DMS153 treated with DMSO at 0.1 percent for 48 hours (cell line): Measurements from ENCODE around the gene THAP2.
A peak's percentile ranks its signal among the peaks of the same experiment; 100 is the strongest.

Source experiments
- DNase-seq: peaks from one replicate; lab custom pipeline; 2025; ENCODE audit not compliant: unreplicated experiment; lab: John Stamatoyannopoulos, UW

The THAP2 gene

DNA sequence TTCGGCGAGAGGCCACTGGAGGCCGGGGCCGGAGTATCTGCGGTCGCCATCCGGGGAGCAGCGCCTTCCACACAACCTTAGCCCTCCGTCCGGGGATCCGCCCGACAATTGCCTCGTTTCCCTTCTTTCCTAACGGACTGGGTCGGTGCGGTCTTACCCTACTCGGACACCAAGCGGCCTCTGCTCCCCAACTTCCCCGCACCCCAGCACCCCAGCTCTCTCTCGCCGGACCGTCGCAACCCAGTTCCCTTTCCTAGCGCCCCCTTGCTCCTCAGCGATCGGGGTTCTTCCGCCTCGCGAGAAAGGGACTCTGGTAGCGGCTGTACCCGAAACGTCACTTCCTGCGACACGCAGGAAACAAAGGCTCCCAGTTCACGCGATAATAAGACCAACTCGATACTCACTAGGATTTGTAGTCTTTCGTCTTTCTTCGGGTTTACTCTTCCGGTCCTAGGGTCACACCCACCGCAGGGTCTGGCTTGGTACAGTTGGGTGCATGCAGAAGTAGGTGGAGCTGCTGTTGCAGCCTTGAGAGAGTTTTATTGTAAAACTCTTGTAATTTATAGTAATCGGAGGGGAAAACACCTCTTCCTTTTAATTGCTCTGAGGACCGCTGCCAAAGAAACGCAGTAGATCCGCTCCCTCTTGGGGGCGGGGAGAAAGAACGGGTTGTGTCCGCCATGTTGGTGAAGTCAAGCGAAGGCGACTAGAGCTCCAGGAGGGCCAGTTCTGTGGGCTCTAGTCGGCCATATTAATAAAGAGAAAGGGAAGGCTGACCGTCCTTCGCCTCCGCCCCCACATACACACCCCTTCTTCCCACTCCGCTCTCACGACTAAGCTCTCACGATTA is at the start of gene THAP2, which contains the start of gene ZFC3H1:
Gene THAP2, plus strand, starts transcription at position 741 of the 850 bp plus-strand sequence. CDS start 209 bp downstream, outside the sequence.
Gene ZFC3H1, minus strand, starts transcription at position 288 of the 850 bp plus-strand sequence. Its CDS starts 238 bp downstream, at position 50.
- peak; percentile 98 for DNase-seq

GRCh38 chr12:71621938-71622337 is 42.2 kb upstream of the THAP2 start:
- no peak for DNase-seq

DNA sequence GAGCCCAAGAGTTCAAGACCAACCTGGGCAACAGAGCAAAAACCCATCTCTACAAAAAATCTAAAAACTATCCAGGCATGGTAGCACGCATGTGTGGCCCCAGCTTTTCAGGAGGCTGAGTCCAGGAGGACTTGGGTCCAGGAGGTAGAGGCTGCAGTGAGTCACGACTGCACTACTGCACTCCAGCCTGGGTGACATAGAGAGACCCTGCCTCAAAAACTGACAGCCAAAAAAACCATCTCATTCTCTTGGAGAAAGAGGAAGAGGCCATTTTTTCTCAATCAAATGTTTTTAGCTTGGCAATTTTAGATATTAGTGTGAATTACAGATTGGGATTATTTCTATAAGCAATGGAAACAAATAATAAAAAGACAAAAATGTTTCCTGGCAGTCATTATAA is 38.6 kb upstream of the THAP2 start:
- no peak for DNase-seq

GRCh38 chr12:71626098-71626497 is 38.0 kb upstream of the THAP2 start:
- DNase-seq, result no peak

GRCh38 chr12:71626768-71627167 is 37.3 kb upstream of the THAP2 start:
- DNase-seq, result no peak

GRCh38 chr12:71627438-71628002 is 36.6 kb upstream of the THAP2 start:
- no peak for DNase-seq

- DNase-seq, result peak; percentile 35
Observed at GRCh38 chr12:71636704-71637115, 27.4 kb upstream of the THAP2 start.

DNA sequence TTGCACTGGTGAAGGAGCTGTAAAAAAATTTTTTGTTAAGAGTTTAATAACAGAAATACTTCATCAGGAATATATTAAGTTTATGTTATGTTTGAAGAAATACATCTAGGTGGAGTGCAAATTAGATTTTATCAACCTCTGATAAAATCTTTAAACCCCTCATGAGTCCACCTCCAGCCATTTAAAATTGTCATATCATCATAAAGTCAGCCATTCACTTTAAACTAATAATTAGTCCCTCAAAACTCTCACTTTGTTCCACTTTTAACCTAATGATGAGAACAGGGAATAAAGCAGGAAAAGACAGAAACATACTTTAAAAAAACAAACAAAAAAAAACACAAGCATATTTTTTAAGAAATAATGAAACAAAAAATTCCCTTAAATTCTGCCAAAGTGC is 25.6 kb upstream of the THAP2 start:
- DNase-seq, result no peak

GRCh38 chr12:71639341-71639760 is 24.8 kb upstream of the THAP2 start:
- no peak for DNase-seq

- DNase-seq, result no peak
Observed at GRCh38 chr12:71640316-71640715, 23.8 kb upstream of the THAP2 start.

GRCh38 chr12:71641390-71641789 is 22.7 kb upstream of the THAP2 start:
- no peak for DNase-seq

GRCh38 chr12:71642264-71642663 is 21.8 kb upstream of the THAP2 start:
- no peak for DNase-seq

DNA sequence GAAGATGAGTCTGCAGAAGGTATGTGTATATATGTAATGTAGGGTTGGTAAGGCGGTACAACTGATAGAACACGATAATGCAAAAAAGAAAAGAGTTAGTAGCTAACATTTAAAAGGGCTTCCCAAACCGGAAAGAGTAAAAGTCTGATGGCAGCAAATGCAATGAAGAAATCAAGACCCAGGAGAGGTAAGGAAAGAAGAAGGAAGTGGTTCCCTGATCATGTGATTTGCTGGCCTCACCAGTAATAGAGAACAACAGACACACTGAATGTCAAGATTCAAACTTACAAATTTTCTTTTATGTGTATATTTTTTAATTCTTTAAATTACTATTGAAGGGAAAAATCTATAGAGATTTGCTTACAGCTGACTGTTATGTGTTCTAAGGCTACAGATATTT is 18.8 kb upstream of the THAP2 start:
- DNase-seq, result no peak

DNA sequence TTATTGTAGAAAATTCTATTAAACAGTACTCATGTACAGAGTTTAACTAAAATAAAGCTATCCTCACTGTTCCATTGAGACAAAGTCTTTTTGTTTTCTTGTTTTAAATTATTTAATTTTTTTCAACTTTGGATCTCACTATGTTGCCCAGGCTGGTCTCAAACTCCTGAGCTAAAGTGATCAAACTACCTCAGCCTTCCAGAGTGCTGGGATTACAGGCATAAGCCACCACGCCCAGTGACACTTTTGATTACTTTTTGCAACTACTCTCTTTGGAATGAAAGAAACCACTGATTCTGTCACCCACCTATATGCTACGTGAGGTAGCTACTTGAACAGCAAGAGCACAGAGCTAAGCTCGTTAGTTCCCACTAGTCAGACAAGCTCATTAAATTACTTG is 17.6 kb upstream of the THAP2 start:
- DNase-seq, result no peak

DNA sequence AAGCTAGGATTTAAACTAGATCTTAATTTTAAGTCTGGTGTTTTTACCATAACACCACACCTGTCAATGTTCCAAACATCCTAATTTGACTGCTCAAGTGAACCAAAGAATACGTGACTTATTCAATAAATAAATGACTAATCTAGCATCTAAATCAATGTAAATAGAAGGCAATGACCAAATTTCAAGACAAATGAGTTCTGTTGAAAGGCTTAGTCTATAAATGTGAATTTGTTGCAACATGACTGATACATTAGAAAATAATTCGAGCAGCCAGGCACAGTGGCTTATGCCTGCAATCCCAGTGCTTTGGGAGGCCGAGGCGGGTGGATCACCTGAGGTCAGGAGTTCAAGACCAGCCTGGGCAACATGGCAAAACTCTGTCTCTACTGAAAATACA is 15.6 kb upstream of the THAP2 start:
- no peak for DNase-seq

DNA sequence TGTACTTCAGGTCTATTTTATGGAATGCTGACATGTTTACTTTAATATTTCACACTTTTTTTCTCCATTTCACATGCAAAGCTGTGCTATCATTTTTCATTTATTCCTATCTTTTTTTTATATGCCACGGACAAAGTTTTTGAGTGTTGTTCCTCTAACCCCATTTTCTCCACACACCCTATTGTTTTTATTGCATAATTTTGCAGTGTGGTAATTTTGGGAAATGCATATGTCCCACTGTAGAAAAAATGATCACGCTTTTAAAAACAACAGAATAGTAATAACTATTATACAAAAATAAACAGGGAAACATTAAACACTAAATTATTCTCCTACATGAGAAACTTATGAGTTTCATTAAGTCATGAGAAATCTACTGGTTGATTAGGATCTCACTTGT is 14.7 kb upstream of the THAP2 start:
- no peak for DNase-seq

- no peak for DNase-seq
Observed at GRCh38 chr12:71652656-71653055, 11.4 kb upstream of the THAP2 start.

- no peak for DNase-seq
Observed at GRCh38 chr12:71653137-71653536, 11.0 kb upstream of the THAP2 start.

DNA sequence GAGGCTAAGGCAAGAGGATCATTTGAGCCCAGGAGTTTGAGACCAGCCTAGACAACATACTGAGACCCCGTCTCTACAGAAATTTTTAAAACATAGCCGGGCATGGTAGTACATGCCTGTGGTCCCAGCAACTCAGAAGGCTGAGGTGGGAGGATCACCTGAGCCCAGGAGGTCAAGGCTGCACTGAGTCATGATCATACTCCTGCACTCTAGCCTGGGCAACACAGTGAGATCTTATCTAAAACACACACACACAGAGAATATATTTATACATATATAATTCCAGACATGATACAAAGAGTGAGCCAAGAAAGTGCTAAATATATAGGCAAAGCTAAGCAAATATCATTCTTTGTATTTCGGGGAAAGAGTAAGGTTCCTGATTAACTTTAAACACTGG is 9.9 kb upstream of the THAP2 start:
- no peak for DNase-seq

DNA sequence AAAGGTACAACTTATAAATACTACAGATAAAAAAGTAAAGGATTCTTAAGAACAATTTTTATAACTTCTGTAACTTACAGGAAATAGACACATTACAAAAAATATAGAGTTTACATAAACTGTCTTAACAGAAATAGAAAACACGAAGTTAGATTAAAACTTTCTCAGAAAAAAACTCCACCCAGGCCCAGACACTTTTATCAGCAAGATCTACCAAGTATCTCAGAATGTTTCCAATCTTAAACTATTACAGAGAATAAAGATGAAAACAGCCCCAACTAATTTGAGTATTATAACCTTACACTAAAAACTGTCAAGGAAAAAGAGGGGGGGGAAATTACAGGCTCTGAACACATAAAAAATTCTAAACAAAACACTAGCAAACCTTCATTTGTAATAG is 8.6 kb upstream of the THAP2 start:
- no peak for DNase-seq

GRCh38 chr12:71655907-71656306 is 8.2 kb upstream of the THAP2 start:
- DNase-seq, result no peak

GRCh38 chr12:71656740-71657139 is 7.4 kb upstream of the THAP2 start:
- no peak for DNase-seq
